Measurements from ENCODE around the gene PASK. TPM values are rescaled to one million over a fixed set of nuclear protein-coding genes. Genes with fewer than 3 reads are reported as not detected.

The PASK gene
- total and polyA plus RNA-seq, 2 donors (not counting 1 experiment from before 2014, with no cell fraction given), result 48.2 to 144 TPM

GRCh38 chr2:241154915-241155314, 5.6 kb upstream of the PASK start:
- Histone ChIP-seq H4K20me1 (ENCODE audit: control insufficient read depth, insufficient read depth, low read length, poor library complexity, severe bottlenecking) (peaks cover 7% of the 10 kb centered on the region), H3K27ac (ENCODE audit: low read length in 2 of 2) (no peak overlapping the region), H3K27me3 (replicated peaks in 1 of 4; ENCODE audit: control extremely low read depth in 1 of 4, control insufficient read depth in 3 of 4, insufficient read depth in 4 of 4, low read length in 3 of 4) (no peaks in the 10 kb centered on the region), H2AFZ (ENCODE audit: insufficient read depth, low read depth, low read length, poor library complexity, severe bottlenecking) (no peak overlapping the region), H3K4me2 (replicated peaks; ENCODE audit: low read depth, low read length, poor library complexity, severe bottlenecking) (no peak overlapping the region), H3K79me2 (ENCODE audit: control insufficient read depth, insufficient read depth, low read length) (peaks cover 22% of the 10 kb centered on the region), H3K4me3 (ENCODE audit: control extremely low read depth in 1 of 5, extremely low read depth in 1 of 5, insufficient read depth in 1 of 5, low read depth in 2 of 5, low read length in 4 of 5) (no peak overlapping the region), H3K9ac (ENCODE audit: low read length) (no peak overlapping the region), H3K36me3 (replicated peaks in 1 of 2; ENCODE audit: control extremely low read depth in 1 of 2, control insufficient read depth in 1 of 2, extremely low read depth in 1 of 2, insufficient read depth in 2 of 2, low read length in 1 of 2) (peaks cover 0 to 32% of the 10 kb centered on the region in 2 experiments), H3K9me3 (ENCODE audit: control extremely low read depth in 1 of 3, control insufficient read depth in 2 of 3, insufficient read depth in 1 of 3, low read length in 2 of 3) (no peaks in the 10 kb centered on the region), H3K4me1 (ENCODE audit: control insufficient read depth in 2 of 2, insufficient read depth in 2 of 2, low read length in 2 of 2) (peaks cover 6 to 11% of the 10 kb centered on the region in 2 donors)
- Mint-ChIP-seq H3K27ac (no peak overlapping the region), H3K4me1 (peaks cover 31% of the 10 kb centered on the region), H3K9me3 (ENCODE audit: insufficient read depth) (no peaks in the 10 kb centered on the region), H3K4me3 (no peak overlapping the region), H3K27me3 (no peaks in the 10 kb centered on the region)
- POLR2A ChIA-PET, result no interaction called here
- intact Hi-C loops (cut with micrococcal nuclease), result loop anchor here (5.0 kb wide), 3 partner anchors 62 to 202 kb away; partner anchors contain the start of gene FARP2
- ATAC-seq (ENCODE audit: low read depth), result no peak
- CTCF ChIA-PET, result no interaction called here
- DNase-seq, result no peak
- TF ChIP-seq EZH2 (IDR thresholded peaks at IDR 0.05; ENCODE audit: borderline replicate concordance, insufficient read depth, low read depth, low read length, poor library complexity, severe bottlenecking) (no peak), CTCF (IDR thresholded peaks at IDR 0.05) (no peak)
- WGBS (ENCODE audit: insufficient coverage), result 98% methylated on average over 4 of the region's 4 CpGs

- H3K27ac Mint-ChIP-seq, result no peak overlapping the region
- ATAC-seq (ENCODE audit: low read depth), result no peak
- CTCF ChIA-PET, result no interaction called here
Measured at GRCh38 chr2:241153616-241154015, 4.3 kb upstream of the PASK start.

More at GRCh38 chr2:241153616-241154015, 4.3 kb upstream of the PASK start:
- Histone ChIP-seq H4K20me1 (ENCODE audit: control insufficient read depth, insufficient read depth, low read length, poor library complexity, severe bottlenecking) (peaks cover 7% of the 10 kb centered on the region), H3K4me3 (ENCODE audit: control extremely low read depth in 1 of 5, extremely low read depth in 1 of 5, insufficient read depth in 1 of 5, low read depth in 2 of 5, low read length in 4 of 5) (no peak overlapping the region), H3K79me2 (ENCODE audit: control insufficient read depth, insufficient read depth, low read length) (peaks cover 25% of the 10 kb centered on the region), H2AFZ (ENCODE audit: insufficient read depth, low read depth, low read length, poor library complexity, severe bottlenecking) (no peak overlapping the region), H3K27me3 (replicated peaks in 1 of 4; ENCODE audit: control extremely low read depth in 1 of 4, control insufficient read depth in 3 of 4, insufficient read depth in 4 of 4, low read length in 3 of 4) (no peaks in the 10 kb centered on the region), H3K9ac (ENCODE audit: low read length) (no peak overlapping the region), H3K36me3 (replicated peaks in 1 of 2; ENCODE audit: control extremely low read depth in 1 of 2, control insufficient read depth in 1 of 2, extremely low read depth in 1 of 2, insufficient read depth in 2 of 2, low read length in 1 of 2) (peaks cover 0 to 20% of the 10 kb centered on the region in 2 experiments), H3K4me1 (ENCODE audit: control insufficient read depth in 2 of 2, insufficient read depth in 2 of 2, low read length in 2 of 2) (peaks cover 8 to 12% of the 10 kb centered on the region in 2 donors), H3K27ac (ENCODE audit: low read length in 2 of 2) (no peak overlapping the region), H3K4me2 (replicated peaks; ENCODE audit: low read depth, low read length, poor library complexity, severe bottlenecking) (no peak overlapping the region), H3K9me3 (ENCODE audit: control extremely low read depth in 1 of 3, control insufficient read depth in 2 of 3, insufficient read depth in 1 of 3, low read length in 2 of 3) (no peaks in the 10 kb centered on the region)
- no peak for DNase-seq
- Mint-ChIP-seq H3K27me3 (no peaks in the 10 kb centered on the region), H3K4me1 (peaks cover 31% of the 10 kb centered on the region), H3K4me3 (no peak overlapping the region), H3K9me3 (ENCODE audit: insufficient read depth) (no peaks in the 10 kb centered on the region)
- intact Hi-C loops (cut with micrococcal nuclease), result loop anchor here (5.0 kb wide), 3 partner anchors 64 to 204 kb away; partner anchors contain the start of gene FARP2
- POLR2A ChIA-PET, result no interaction called here
- no peak for TF ChIP-seq EZH2 (IDR thresholded peaks at IDR 0.05; ENCODE audit: borderline replicate concordance, insufficient read depth, low read depth, low read length, poor library complexity, severe bottlenecking)
- no peak for TF ChIP-seq CTCF (IDR thresholded peaks at IDR 0.05)
- WGBS (ENCODE audit: insufficient coverage), result 88% methylated on average over 5 of the region's 7 CpGs

All from B cell (primary cell).